BJ (cell line): ENCODE results near the gene COL5A1. TPM values are rescaled to one million over a fixed set of nuclear protein-coding genes. Genes with fewer than 3 reads are reported as not detected.

Source experiments
- CTCF ChIA-PET: fragments of 350-600 bp; formaldehyde crosslinking; extraction: SDS; loops from one replicate; lab custom pipeline; 2021; ENCODE audit warnings: antibody characterized with exemption, inconsistent platforms; lab: Yijun Ruan, JAX
- POLR2A ChIA-PET: fragments of 300-600 bp; sonication (Branson Sonifier 250); formaldehyde crosslinking; extraction: SDS; loops from one replicate; lab custom pipeline; 2021; ENCODE audit warnings: antibody characterized with exemption; lab: Charles Lee
- DNase-seq: peaks from one replicate; pipeline ENCODE4 v3.0.0-alpha.2; 2011; ENCODE audit warnings: low read depth
- H3K27me3 ChIP-seq: 2 replicates; pipeline ENCODE4 v1.6.0; 2011; ENCODE audit warnings: low read length; ENCODE audit not compliant: control insufficient read depth, insufficient read depth
- H3K36me3 ChIP-seq: 2 replicates; pipeline ENCODE4 v1.5.1; 2011; ENCODE audit warnings: low read length; ENCODE audit not compliant: control insufficient read depth, insufficient read depth
- H3K4me3 ChIP-seq: 2 replicates; pipeline ENCODE4 v1.5.1; 2011; ENCODE audit warnings: low read depth, mild to moderate bottlenecking, control low read depth, low read length
- CTCF ChIP-seq: IDR thresholded peaks from 2 replicates; pipeline ENCODE4 v1.5.1; 2011; ENCODE audit warnings: low read depth, mild to moderate bottlenecking, control low read depth, inconsistent platforms, low read length, moderate library complexity; ENCODE audit not compliant: insufficient read depth
- polyA plus RNA-seq: library from polyadenylated mRNA; depleted of rRNA; stranded (reverse); fragments of >200 nt; gene quantifications from 2 replicates; pipeline ENCODE4 v1.2.3, GENCODE V29; 2011

COL5A1 gene
- polyA plus RNA-seq, 1 experiment: 251 TPM

- Histone ChIP-seq H3K36me3 (peaks cover 22% of the 10 kb centered on the region), H3K4me3 (peak overlapping the region; percentile 76), H3K27me3 (no peaks in the 10 kb centered on the region)
- DNase-seq: peak; percentile 98
- no peak for TF ChIP-seq CTCF
- CTCF ChIA-PET: interaction anchor here (0.7 to 5.2 kb wide), 9 partner anchors 11 to 195 kb away, joined by 3 to 29 read pairs (median 3); no protein-coding TSS in a partner anchor
- POLR2A ChIA-PET: interaction anchor here (1.0 to 1.3 kb wide), 4 partner anchors 17 to 210 kb away, joined by 3 to 4 read pairs (median 3); no protein-coding TSS in a partner anchor
Measured at GRCh38 chr9:134644725-134645606, 3.4 kb downstream of the COL5A1 start.

GRCh38 chr9:134645607-134646365, 4.2 kb downstream of the COL5A1 start:
- DNase-seq: no peak
- ChIA-PET CTCF (interaction anchor here (0.9 to 5.2 kb wide), 9 partner anchors 10 to 196 kb away, joined by 3 to 29 read pairs (median 4); no protein-coding TSS in a partner anchor), POLR2A (interaction anchor here (0.7 to 1.3 kb wide), 3 partner anchors 16 to 196 kb away, joined by 3 to 4 read pairs (median 3); no protein-coding TSS in a partner anchor)
- Histone ChIP-seq H3K27me3 (no peaks in the 10 kb centered on the region), H3K36me3 (peaks cover 26% of the 10 kb centered on the region), H3K4me3 (peak overlapping the region; percentile 52)
- no peak for TF ChIP-seq CTCF

GRCh38 chr9:134647359-134648080, 5.9 kb downstream of the COL5A1 start:
- CTCF ChIA-PET: interaction anchor here (1.5 to 5.2 kb wide), 2 partner anchors 13 to 198 kb away, joined by 4 to 29 read pairs; no protein-coding TSS in a partner anchor
- POLR2A ChIA-PET: no interaction called here
- no peak for TF ChIP-seq CTCF
- DNase-seq: no peak
- Histone ChIP-seq H3K36me3 (peaks cover 31% of the 10 kb centered on the region), H3K27me3 (no peaks in the 10 kb centered on the region), H3K4me3 (peak overlapping the region; percentile 12)

GRCh38 chr9:134648701-134649530, 7.3 kb downstream of the COL5A1 start:
- POLR2A ChIA-PET: interaction anchor here (0.9 to 1.6 kb wide), 2 partner anchors 14 to 47 kb away, joined by 3 to 4 read pairs; no protein-coding TSS in a partner anchor
- CTCF ChIA-PET: interaction anchor here (1.1 to 5.2 kb wide), 2 partner anchors 13 to 199 kb away, joined by 12 to 29 read pairs; no protein-coding TSS in a partner anchor
- TF ChIP-seq CTCF: no peak
- no peaks in the 10 kb centered on the region for H3K27me3 ChIP-seq
- H3K36me3 ChIP-seq: peaks cover 36% of the 10 kb centered on the region
- no peak for DNase-seq
- no peak overlapping the region for H3K4me3 ChIP-seq
